ENCODE measurements around the gene GJD4. TPM values are rescaled to one million over a fixed set of nuclear protein-coding genes. Genes with fewer than 3 reads are reported as not detected.

The GJD4 gene
- total RNA-seq, 3 donors from 2014 or later, result not detected

DNA sequence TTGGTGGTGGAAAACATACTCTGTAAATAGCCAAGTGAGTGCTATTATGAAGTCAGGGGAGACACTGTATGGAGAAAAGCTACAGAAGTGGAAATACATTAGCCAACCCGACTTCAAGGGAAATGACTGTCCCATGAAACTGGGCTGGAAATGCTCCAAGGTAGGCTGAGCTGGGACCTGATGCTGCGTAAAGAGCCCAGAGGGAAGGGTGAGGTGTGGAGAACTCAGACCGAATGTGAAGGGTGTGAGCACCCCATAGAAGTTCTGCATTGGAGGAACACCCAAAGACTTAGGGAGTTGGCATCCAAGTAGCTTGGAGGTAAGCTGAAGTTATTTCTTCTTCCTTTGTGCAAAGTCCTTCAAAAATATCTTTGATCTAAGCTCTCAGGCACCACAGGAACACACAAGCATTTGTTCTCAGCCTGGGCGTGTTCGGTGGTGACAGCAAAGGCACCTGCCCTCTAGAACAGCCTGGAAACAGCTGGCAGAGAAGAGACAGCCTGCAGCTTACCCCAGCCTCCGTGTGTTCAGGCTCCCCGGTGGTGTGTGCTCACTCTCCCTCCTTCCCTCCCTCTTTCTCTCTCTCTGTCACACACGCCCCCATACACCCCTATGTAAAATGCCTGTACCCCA, 19.1 kb upstream of the GJD4 start:
- peak; percentile 67 for ATAC-seq
- TF ChIP-seq, protein P1, sequence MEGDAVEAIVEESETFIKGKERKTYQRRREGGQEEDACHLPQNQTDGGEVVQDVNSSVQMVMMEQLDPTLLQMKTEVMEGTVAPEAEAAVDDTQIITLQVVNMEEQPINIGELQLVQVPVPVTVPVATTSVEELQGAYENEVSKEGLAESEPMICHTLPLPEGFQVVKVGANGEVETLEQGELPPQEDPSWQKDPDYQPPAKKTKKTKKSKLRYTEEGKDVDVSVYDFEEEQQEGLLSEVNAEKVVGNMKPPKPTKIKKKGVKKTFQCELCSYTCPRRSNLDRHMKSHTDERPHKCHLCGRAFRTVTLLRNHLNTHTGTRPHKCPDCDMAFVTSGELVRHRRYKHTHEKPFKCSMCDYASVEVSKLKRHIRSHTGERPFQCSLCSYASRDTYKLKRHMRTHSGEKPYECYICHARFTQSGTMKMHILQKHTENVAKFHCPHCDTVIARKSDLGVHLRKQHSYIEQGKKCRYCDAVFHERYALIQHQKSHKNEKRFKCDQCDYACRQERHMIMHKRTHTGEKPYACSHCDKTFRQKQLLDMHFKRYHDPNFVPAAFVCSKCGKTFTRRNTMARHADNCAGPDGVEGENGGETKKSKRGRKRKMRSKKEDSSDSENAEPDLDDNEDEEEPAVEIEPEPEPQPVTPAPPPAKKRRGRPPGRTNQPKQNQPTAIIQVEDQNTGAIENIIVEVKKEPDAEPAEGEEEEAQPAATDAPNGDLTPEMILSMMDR (IDR thresholded peaks at IDR 0.05), result no peak
- intact Hi-C loops (cut with DNase I, micrococcal nuclease), result no loop called here
- no peaks in the 10 kb centered on the region for H3K9me3 ChIP-seq
- no peak overlapping the region for H3K4me3 ChIP-seq
- no peaks in the 10 kb centered on the region for H3K36me3 ChIP-seq (ENCODE audit: low read depth)
- DNase-seq, result no peak
- H3K4me1 ChIP-seq (ENCODE audit: low read depth), result no peaks in the 10 kb centered on the region

DNA sequence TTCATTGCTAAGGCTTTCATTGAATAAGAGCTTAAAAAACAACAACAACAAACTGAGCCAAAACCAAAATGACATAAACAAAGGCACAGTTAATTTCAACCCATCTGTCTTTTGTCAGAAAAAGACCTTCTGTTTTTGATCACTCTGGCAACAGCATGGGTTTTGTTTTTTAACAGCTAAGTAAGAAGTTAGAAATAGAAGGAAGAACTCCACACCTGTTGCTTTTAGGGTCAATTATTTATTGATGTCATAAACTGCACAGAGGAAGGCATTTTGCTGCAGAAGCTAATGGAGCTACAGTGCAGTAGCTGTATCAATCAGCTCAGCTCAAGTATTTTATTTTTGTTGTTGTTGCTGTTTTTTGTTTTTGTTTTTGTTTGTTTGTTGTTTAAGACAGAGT, 16.3 kb upstream of the GJD4 start:
- ATAC-seq, result no peak
- H3K4me3 ChIP-seq, result no peak overlapping the region
- H3K9me3 ChIP-seq, result no peaks in the 10 kb centered on the region
- TF ChIP-seq, protein P1 (IDR thresholded peaks at IDR 0.05), result no peak
- intact Hi-C loops (cut with DNase I, micrococcal nuclease), result no loop called here
- no peaks in the 10 kb centered on the region for H3K36me3 ChIP-seq (ENCODE audit: low read depth)
- H3K4me1 ChIP-seq (ENCODE audit: low read depth), result no peaks in the 10 kb centered on the region
- DNase-seq, result no peak

DNA sequence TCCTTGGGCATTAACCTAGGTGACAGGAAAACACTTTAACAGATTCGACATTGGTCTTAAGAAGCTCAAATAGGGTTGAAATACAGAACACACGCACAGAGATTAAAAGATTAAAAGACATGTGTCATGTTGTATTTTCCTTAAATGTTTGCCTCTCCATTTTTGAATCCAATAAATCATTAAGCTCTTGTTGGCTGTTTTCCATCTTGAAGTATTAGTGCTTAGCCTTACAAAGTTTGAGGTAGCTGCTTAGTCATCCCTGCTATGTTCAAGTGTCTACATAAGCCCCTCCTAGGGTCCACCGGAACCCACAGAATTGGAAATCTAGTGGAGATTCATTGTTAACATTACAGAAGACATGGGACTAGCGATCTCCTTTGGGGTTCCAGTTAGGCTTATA, 12.7 kb upstream of the GJD4 start:
- TF ChIP-seq, protein P1 (IDR thresholded peaks at IDR 0.05), result no peak
- ATAC-seq (no peak), DNase-seq (no peak)
- H3K4me1 ChIP-seq (ENCODE audit: low read depth), result no peaks in the 10 kb centered on the region
- intact Hi-C loops (cut with DNase I, micrococcal nuclease), result no loop called here
- no peaks in the 10 kb centered on the region for H3K36me3 ChIP-seq (ENCODE audit: low read depth)
- H3K9me3 ChIP-seq, result no peaks in the 10 kb centered on the region
- H3K4me3 ChIP-seq, result no peak overlapping the region

DNA sequence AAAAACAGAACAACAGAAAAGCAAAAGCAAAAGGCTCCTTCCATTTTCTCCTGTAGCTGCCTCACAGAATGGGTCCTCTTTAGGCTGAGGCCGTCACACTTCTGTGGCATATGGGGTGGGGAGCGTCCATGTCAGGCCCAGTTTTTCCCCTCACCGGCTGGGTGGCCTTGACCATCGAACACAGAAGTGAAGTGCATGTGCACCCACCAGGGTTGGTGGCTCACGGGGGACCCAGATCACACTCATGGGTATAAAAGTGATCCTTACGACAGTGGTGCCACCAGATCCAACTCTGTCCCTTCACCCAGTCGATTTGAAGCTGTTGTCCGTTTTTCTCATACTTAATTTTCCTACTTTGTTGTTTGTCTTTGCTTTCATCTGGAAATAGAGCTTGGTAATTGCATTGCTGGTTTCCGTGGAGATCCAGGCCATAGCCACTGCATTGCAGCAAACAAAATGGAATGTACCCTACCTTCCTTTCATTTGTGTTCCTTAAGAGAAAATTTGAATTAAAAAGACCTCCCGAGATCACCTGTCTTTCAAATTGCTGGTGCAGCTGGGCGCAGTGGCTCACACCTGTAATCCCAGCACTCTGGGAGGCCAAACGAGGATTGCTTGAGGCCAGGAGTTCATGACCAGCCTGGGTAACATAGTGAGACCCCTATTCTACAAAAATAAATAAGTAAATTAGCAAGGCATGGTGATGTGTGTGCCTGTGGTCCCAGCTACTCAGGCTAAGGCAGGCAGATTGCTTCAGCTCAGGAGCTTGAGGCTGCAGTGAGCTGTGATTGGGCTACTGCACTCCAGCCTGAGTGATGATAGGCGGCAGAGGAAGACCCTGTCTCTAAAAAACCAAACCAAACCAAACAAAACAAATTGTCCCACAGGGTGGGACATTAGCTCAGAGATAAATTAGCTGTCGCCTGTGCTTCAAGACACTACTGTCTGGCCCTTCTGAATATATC, 10.7 kb upstream of the GJD4 start:
- no peak overlapping the region for H3K4me3 ChIP-seq
- intact Hi-C loops (cut with DNase I, micrococcal nuclease), result no loop called here
- no peaks in the 10 kb centered on the region for H3K4me1 ChIP-seq (ENCODE audit: low read depth)
- no peak for DNase-seq
- no peaks in the 10 kb centered on the region for H3K9me3 ChIP-seq
- TF ChIP-seq, protein P1 (IDR thresholded peaks at IDR 0.05), result no peak
- ATAC-seq, result no peak
- H3K36me3 ChIP-seq (ENCODE audit: low read depth), result no peaks in the 10 kb centered on the region

DNA sequence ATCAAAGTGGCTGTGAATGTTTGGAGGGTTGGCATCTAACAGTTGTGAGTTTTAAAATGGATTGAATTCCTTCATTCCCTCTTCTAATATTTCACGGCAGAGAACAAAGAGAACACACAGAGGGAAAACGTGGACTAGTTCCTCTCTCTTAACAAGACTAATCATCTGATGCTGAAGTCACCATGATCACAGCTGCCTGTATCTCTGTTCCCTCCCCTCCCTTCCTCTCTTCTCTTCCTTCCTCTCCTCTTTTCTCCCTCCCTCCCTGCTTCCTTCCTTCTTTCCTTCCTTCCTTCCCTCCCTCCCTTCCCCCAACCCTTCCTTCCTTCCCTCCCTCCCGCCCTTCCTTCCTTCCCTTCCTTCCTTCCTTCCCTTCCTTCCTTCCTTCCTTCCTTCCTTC, 10.0 kb upstream of the GJD4 start:
- intact Hi-C loops (cut with DNase I, micrococcal nuclease), result no loop called here
- ATAC-seq, result no peak
- TF ChIP-seq, protein P1 (IDR thresholded peaks at IDR 0.05), result no peak
- DNase-seq, result no peak
- no peaks in the 10 kb centered on the region for H3K4me1 ChIP-seq (ENCODE audit: low read depth)
- no peaks in the 10 kb centered on the region for H3K9me3 ChIP-seq
- no peak overlapping the region for H3K4me3 ChIP-seq
- H3K36me3 ChIP-seq (ENCODE audit: low read depth), result no peaks in the 10 kb centered on the region
